DND-41 (cell line): ENCODE measurements around the gene SMIM32.

Source experiments
- ATAC-seq: fragments of 200-7000 bp; cut with Tn5 transposase; 3 replicates; pipeline ENCODE4 v1.9.1; 2021; ENCODE audit warnings: low read depth; ENCODE audit not compliant: insufficient read depth
- DNase-seq: peaks from one replicate; pipeline ENCODE4 v3.0.0-alpha.2; 2020
- H2AFZ ChIP-seq: 2 replicates; pipeline ENCODE4 v1.6.0; 2012; ENCODE audit warnings: low read depth, low read length
- H3K27ac ChIP-seq: 2 replicates; pipeline ENCODE4 v1.5.1; 2012; ENCODE audit warnings: low read length, inconsistent platforms
- H3K27me3 ChIP-seq: fragments of 200-600 bp; sonication (generic); 2 replicates; pipeline ENCODE4 v1.6.0; 2012; ENCODE audit warnings: low read length, mild to moderate bottlenecking, inconsistent platforms; ENCODE audit not compliant: insufficient read depth, poor library complexity
- H3K36me3 ChIP-seq: 2 replicates; pipeline ENCODE4 v1.5.1; 2012; ENCODE audit warnings: low read length, inconsistent platforms; ENCODE audit not compliant: insufficient read depth
- H3K4me1 ChIP-seq: 2 replicates; pipeline ENCODE4 v1.5.1; 2012; ENCODE audit warnings: mild to moderate bottlenecking, low read length; ENCODE audit not compliant: insufficient read depth
- H3K4me2 ChIP-seq: 2 replicates; pipeline ENCODE4 v1.6.0; 2012; ENCODE audit warnings: mild to moderate bottlenecking, moderate library complexity, low read length, inconsistent platforms; ENCODE audit not compliant: insufficient read depth
- H3K4me3 ChIP-seq, 2 experiments: fragments of 200-600 bp in 1 of 2; shearing (Covaris generic) in 1 of 2; 2 replicates each; pipeline ENCODE4 v1.5.1; 2012 to 2016; ENCODE audit warnings: inconsistent platforms in 2 of 2, low read length in 2 of 2, mild to moderate bottlenecking in 2 of 2, low read depth in 1 of 2, moderate library complexity in 1 of 2
- H3K79me2 ChIP-seq: 2 replicates; pipeline ENCODE4 v1.6.0; 2012; ENCODE audit warnings: low read length, inconsistent platforms; ENCODE audit not compliant: insufficient read depth
- H3K9ac ChIP-seq: 2 replicates; pipeline ENCODE4 v1.6.0; 2012; ENCODE audit warnings: low read depth, mild to moderate bottlenecking, inconsistent platforms, low read length, moderate library complexity
- H3K9me3 ChIP-seq: 2 replicates; pipeline ENCODE4 v1.5.1; 2012; ENCODE audit warnings: low read length, moderate library complexity, mild to moderate bottlenecking, inconsistent platforms; ENCODE audit not compliant: insufficient read depth, severe bottlenecking
- H4K20me1 ChIP-seq: 2 replicates; pipeline ENCODE4 v1.6.0; 2012; ENCODE audit warnings: low read length; ENCODE audit not compliant: insufficient read depth
- EZH2 ChIP-seq: IDR thresholded peaks from 3 replicates; pipeline ENCODE4 v1.6.1; 2012; ENCODE audit warnings: borderline replicate concordance, low read depth, mild to moderate bottlenecking, moderate library complexity, low read length, inconsistent platforms; ENCODE audit not compliant: severe bottlenecking
- TF ChIP-seq, protein P1 (sequence below): IDR thresholded peaks from 2 replicates; pipeline ENCODE4 v1.5.1; 2012; ENCODE audit warnings: borderline replicate concordance, low read length, moderate library complexity, mild to moderate bottlenecking; ENCODE audit not compliant: poor library complexity, severe bottlenecking; ENCODE audit errors: extremely low read depth

SMIM32 gene

DNA sequence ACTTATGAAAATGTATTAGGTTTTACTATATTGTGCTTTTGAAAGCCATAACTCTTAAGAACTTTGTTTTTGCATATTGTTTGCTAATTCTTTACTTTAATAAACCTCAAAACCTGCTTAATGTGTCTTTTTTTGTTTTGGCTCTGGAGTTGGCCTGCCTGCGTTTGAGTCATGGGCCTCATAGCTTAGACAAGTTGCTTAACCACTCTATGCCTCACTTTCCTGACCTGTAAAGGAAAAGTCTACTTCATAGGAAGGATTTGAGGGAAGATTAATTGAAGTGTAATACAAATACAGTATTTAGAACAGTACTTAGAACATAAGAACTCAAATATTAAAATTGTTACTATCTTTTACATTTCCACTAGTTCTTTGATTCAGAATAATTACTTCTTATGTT, 10.3 kb downstream of the SMIM32 start:
- ATAC-seq = no peak
- no peak for TF ChIP-seq EZH2
- TF ChIP-seq, protein P1, sequence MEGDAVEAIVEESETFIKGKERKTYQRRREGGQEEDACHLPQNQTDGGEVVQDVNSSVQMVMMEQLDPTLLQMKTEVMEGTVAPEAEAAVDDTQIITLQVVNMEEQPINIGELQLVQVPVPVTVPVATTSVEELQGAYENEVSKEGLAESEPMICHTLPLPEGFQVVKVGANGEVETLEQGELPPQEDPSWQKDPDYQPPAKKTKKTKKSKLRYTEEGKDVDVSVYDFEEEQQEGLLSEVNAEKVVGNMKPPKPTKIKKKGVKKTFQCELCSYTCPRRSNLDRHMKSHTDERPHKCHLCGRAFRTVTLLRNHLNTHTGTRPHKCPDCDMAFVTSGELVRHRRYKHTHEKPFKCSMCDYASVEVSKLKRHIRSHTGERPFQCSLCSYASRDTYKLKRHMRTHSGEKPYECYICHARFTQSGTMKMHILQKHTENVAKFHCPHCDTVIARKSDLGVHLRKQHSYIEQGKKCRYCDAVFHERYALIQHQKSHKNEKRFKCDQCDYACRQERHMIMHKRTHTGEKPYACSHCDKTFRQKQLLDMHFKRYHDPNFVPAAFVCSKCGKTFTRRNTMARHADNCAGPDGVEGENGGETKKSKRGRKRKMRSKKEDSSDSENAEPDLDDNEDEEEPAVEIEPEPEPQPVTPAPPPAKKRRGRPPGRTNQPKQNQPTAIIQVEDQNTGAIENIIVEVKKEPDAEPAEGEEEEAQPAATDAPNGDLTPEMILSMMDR = no peak

GRCh38 chr5:136174021-136174659, 18.8 kb downstream of the SMIM32 start:
- H3K4me1 ChIP-seq = no peaks in the 10 kb centered on the region
- no peaks in the 10 kb centered on the region for H3K79me2 ChIP-seq
- H4K20me1 ChIP-seq = no peaks in the 10 kb centered on the region
- H3K27ac ChIP-seq = no peak overlapping the region
- DNase-seq (no peak), ATAC-seq (0 out of 3 replicates have a peak, but pooled peaks have one; percentile 42)
- H3K4me3 ChIP-seq = no peak overlapping the region
- no peak overlapping the region for H3K4me2 ChIP-seq
- peaks cover 12% of the 10 kb centered on the region for H3K27me3 ChIP-seq
- no peak for TF ChIP-seq EZH2
- TF ChIP-seq, protein P1 = peak; percentile 73
- H3K36me3 ChIP-seq = no peaks in the 10 kb centered on the region
- no peaks in the 10 kb centered on the region for H3K9me3 ChIP-seq
- H3K9ac ChIP-seq = no peak overlapping the region
- no peak overlapping the region for H2AFZ ChIP-seq

More for the DNA sequence above, 10.3 kb downstream of the SMIM32 start:
- H3K4me2 ChIP-seq = no peak overlapping the region
- H3K36me3 ChIP-seq = no peaks in the 10 kb centered on the region
- H3K27ac ChIP-seq = no peak overlapping the region
- H2AFZ ChIP-seq = no peak overlapping the region
- no peaks in the 10 kb centered on the region for H3K79me2 ChIP-seq
- no peak for DNase-seq
- no peak overlapping the region for H3K4me3 ChIP-seq
- H4K20me1 ChIP-seq = no peaks in the 10 kb centered on the region
- H3K4me1 ChIP-seq = no peaks in the 10 kb centered on the region
- H3K9ac ChIP-seq = no peak overlapping the region
- H3K27me3 ChIP-seq = peaks cover 13% of the 10 kb centered on the region
- no peaks in the 10 kb centered on the region for H3K9me3 ChIP-seq

GRCh38 chr5:136169218-136169617, 23.7 kb downstream of the SMIM32 start:
- ATAC-seq = no peak
- DNase-seq = no peak
- no peak overlapping the region for H3K4me2 ChIP-seq
- no peaks in the 10 kb centered on the region for H3K79me2 ChIP-seq
- no peaks in the 10 kb centered on the region for H3K9me3 ChIP-seq
- H3K27me3 ChIP-seq = peaks cover 14% of the 10 kb centered on the region
- no peak overlapping the region for H3K9ac ChIP-seq
- H3K27ac ChIP-seq = no peak overlapping the region
- TF ChIP-seq EZH2 = no peak
- TF ChIP-seq, protein P1 = no peak
- no peaks in the 10 kb centered on the region for H3K36me3 ChIP-seq
- no peak overlapping the region for H3K4me3 ChIP-seq
- H2AFZ ChIP-seq = no peak overlapping the region
- H3K4me1 ChIP-seq = no peaks in the 10 kb centered on the region
- H4K20me1 ChIP-seq = no peaks in the 10 kb centered on the region

- no peak for TF ChIP-seq EZH2
- TF ChIP-seq, protein P1 = no peak
- Histone ChIP-seq H4K20me1 (no peaks in the 10 kb centered on the region), H3K9me3 (no peaks in the 10 kb centered on the region), H3K27ac (no peak overlapping the region), H3K36me3 (no peaks in the 10 kb centered on the region), H3K9ac (no peak overlapping the region), H3K4me3 (no peak overlapping the region), H3K4me1 (no peaks in the 10 kb centered on the region), H3K27me3 (peaks cover 21% of the 10 kb centered on the region), H2AFZ (no peak overlapping the region), H3K79me2 (no peaks in the 10 kb centered on the region), H3K4me2 (no peak overlapping the region)
- ATAC-seq (no peak), DNase-seq (no peak)
These were observed 26.1 kb downstream of the SMIM32 start for GRCh38 chr5:136166909-136167308.
